HepG2 (cell line): ENCODE data around the gene RACGAP1. TPM values are rescaled to one million over a fixed set of nuclear protein-coding genes. Genes with fewer than 3 reads are reported as not detected.

Experiments used
- ATAC-seq: fragments of 200-7000 bp; cut with Tn5 transposase; 3 replicates; pipeline ENCODE4 v1.9.1; 2020; ENCODE audit warnings: mild to moderate bottlenecking, moderate library complexity
- BruUV-seq: library from RNA; stranded (reverse); fragments of 400-500 nt; replicated peaks from 2 replicates; lab custom pipeline; 2021; lab: Mats Ljungman, UMichigan
- CTCF ChIA-PET: fragments of 300-600 bp; formaldehyde crosslinking; extraction: SDS; loops from one replicate; lab custom pipeline; 2021; ENCODE audit warnings: low total read pairs, inconsistent platforms, low intra/inter-chr PET ratio; lab: Yijun Ruan, JAX
- POLR2A ChIA-PET: fragments of 350-600 bp; sonication (Branson Sonifier 250); formaldehyde crosslinking; loops from one replicate; lab custom pipeline; 2020; ENCODE audit warnings: antibody characterized with exemption, inconsistent platforms; lab: Yijun Ruan, JAX
- DNase-seq: peaks from one replicate; pipeline ENCODE4 v3.0.0-alpha.2; 2015; ENCODE audit warnings: low spot score
- FAIRE-seq: peaks from 3 replicates; lab custom pipeline; 2011; peaks lifted over from hg19 to GRCh38; lab: Jason Lieb, UNC
- H2AFZ ChIP-seq: one replicate; pipeline ENCODE4 v1.6.1; 2011; ENCODE audit warnings: low read length, inconsistent platforms
- H3K27ac ChIP-seq: fragments of 300-600 bp; 3 replicates; pipeline ENCODE4 v1.8.0; 2011; ENCODE audit warnings: mixed run types, mild to moderate bottlenecking, mixed read lengths, low read length, inconsistent platforms; ENCODE audit not compliant: insufficient read depth; ENCODE audit errors: extremely low read length
- H3K27me3 ChIP-seq, 2 experiments: fragments of 200-600 bp in 1 of 2; 2 replicates in 1 of 2; 3 replicates in 1 of 2; pipeline versions ENCODE4 v1.6.0 to v1.8.0; 2011; ENCODE audit warnings: low read length in 2 of 2, mild to moderate bottlenecking in 2 of 2, moderate library complexity in 2 of 2, inconsistent platforms in 1 of 2; ENCODE audit not compliant: insufficient read depth in 2 of 2, control insufficient read depth in 1 of 2
- H3K36me3 ChIP-seq, 2 experiments: fragments of 200-600 bp in 1 of 2; replicated peaks in 1 of 2; 2 replicates in 1 of 2; 3 replicates in 1 of 2; pipeline versions ENCODE4 v1.5.1 to v1.8.0; 2011; ENCODE audit warnings: low read length in 2 of 2, inconsistent platforms in 1 of 2; ENCODE audit not compliant: insufficient read depth in 2 of 2, control insufficient read depth in 1 of 2
- H3K4me1 ChIP-seq: 2 replicates; pipeline ENCODE4 v1.5.1; 2012; ENCODE audit warnings: low read length, inconsistent platforms; ENCODE audit not compliant: insufficient read depth
- H3K4me2 ChIP-seq: 2 replicates; pipeline ENCODE4 v1.6.0; 2011; ENCODE audit warnings: low read depth, low read length, inconsistent platforms
- H3K4me3 ChIP-seq, 3 experiments: fragments of 200-600 bp in 1 of 3; sonication (generic), shearing (Covaris generic) in 1 of 3; replicated peaks in 1 of 3; 2 replicates each; pipeline ENCODE4 v1.5.1; 2011 to 2016; ENCODE audit warnings: low read length in 3 of 3, inconsistent platforms in 2 of 3, low read depth in 2 of 3, mild to moderate bottlenecking in 2 of 3, control low read depth in 1 of 3, mixed read lengths in 1 of 3; ENCODE audit not compliant: insufficient read depth in 1 of 3
- H3K79me2 ChIP-seq: one replicate; pipeline ENCODE4 v1.6.1; 2011; ENCODE audit warnings: low read length, inconsistent platforms; ENCODE audit not compliant: insufficient read depth
- H3K9ac ChIP-seq: 2 replicates; pipeline ENCODE4 v1.6.0; 2011; ENCODE audit warnings: mild to moderate bottlenecking, low read depth, low read length, inconsistent platforms; ENCODE audit not compliant: insufficient read depth
- H3K9me3 ChIP-seq: 2 replicates; pipeline ENCODE4 v1.5.1; 2012; ENCODE audit warnings: mild to moderate bottlenecking, low read length
- H4K20me1 ChIP-seq: 2 replicates; pipeline ENCODE4 v1.6.0; 2011; ENCODE audit warnings: inconsistent platforms, mild to moderate bottlenecking, low read length, moderate library complexity; ENCODE audit not compliant: insufficient read depth
- HIC2 ChIP-seq: sonication (generic); formaldehyde crosslinking; IDR thresholded peaks from 2 replicates; pipeline ENCODE4 v1.9.0; 2022; ENCODE audit warnings: low read depth, missing genetic modification reagents
- HNF4A ChIP-seq: sonication (generic); formaldehyde crosslinking; IDR thresholded peaks from 2 replicates; pipeline ENCODE4 v1.4.0; 2020; ENCODE audit warnings: missing genetic modification reagents
- HNF4G ChIP-seq, 2 experiments: sonication (generic) in 1 of 2; formaldehyde crosslinking in 1 of 2; IDR thresholded peaks; 2 replicates each; pipeline versions ENCODE4 v1.4.0 to v1.6.1; 2011 to 2020; ENCODE audit warnings: borderline replicate concordance in 2 of 2, low read depth in 2 of 2, mild to moderate bottlenecking in 2 of 2, low read length in 1 of 2, missing genetic modification reagents in 1 of 2, moderate library complexity in 1 of 2
- TAF15 ChIP-seq: fragments of 200-400 bp; formaldehyde crosslinking; IDR thresholded peaks from one replicate; pipeline ENCODE4 v1.6.1; 2018; ENCODE audit warnings: mild to moderate bottlenecking, low read depth, low read length; ENCODE audit not compliant: poor library complexity, severe bottlenecking
- ZBTB26 ChIP-seq: IDR thresholded peaks from 2 replicates; pipeline ENCODE4 v1.6.1; 2016; ENCODE audit warnings: missing compliant biosample characterization, missing genetic modification reagents, borderline replicate concordance
- ZBTB46 ChIP-seq: sonication (generic); formaldehyde crosslinking; IDR thresholded peaks from 2 replicates; pipeline ENCODE4 v1.4.0; 2020; ENCODE audit warnings: mild to moderate bottlenecking, missing genetic modification reagents, borderline replicate concordance
- ZNF3 ChIP-seq: IDR thresholded peaks from 2 replicates; pipeline ENCODE4 v1.7.0; 2017; ENCODE audit warnings: inconsistent platforms
- WGBS: methylation state at CpG from one replicate; pipeline ENCODE4 v1.1.6; 2017; ENCODE audit warnings: low lambda C conversion rate; 5-methylcytosine and 5-hydroxymethylcytosine counted together
- in situ Hi-C: cut with HindIII; loops from 2 replicates; pipeline ENCODE4 v1.10.0; 2017; ENCODE audit warnings: low pct_unique_long_range_greater_than_20kb; ENCODE audit not compliant: extremely low pct_ligation_motif_present
- intact Hi-C: fragments of 100-400 bp; cut with micrococcal nuclease; formaldehyde crosslinking; loops from one replicate; pipeline ENCODE4 v1.10.0; 2022; ENCODE audit not compliant: unreplicated experiment
- polyA plus RNA-seq, 8 experiments: library from polyadenylated mRNA; depleted of rRNA in 3 of 8; stranded (reverse) in 7 of 8; unstranded in 1 of 8; fragments of >200 nt; fragmentation: Illumina TruSeq in 4 of 8; extraction: Trizol in 4 of 8; gene quantifications; 2 replicates each; pipeline versions ENCODE4 v1.2.1 to v1.2.3, GENCODE V29; 2011 to 2016; ENCODE audit warnings: low read depth in 4 of 8, missing spikeins in 1 of 8, mixed read lengths in 1 of 8; ENCODE audit not compliant: insufficient read depth in 1 of 8
- total RNA-seq, 5 experiments: library from RNA; depleted of rRNA; stranded (reverse); fragments of >200 nt; fragmentation: Illumina TruSeq; extraction: Trizol; gene quantifications; 2 replicates each; pipeline ENCODE4 v1.2.3, GENCODE V29; 2016; ENCODE audit warnings: low read depth in 1 of 5

The RACGAP1 gene
- total and polyA plus RNA-seq, 2 of the 13 experiments (the other 11 are each of a cell fraction or from before 2014, with no cell fraction given), result 16.7 to 57.9 TPM

GRCh38 chr12:49944046-49944445 lies 81.2 kb downstream of the RACGAP1 start:
- Histone ChIP-seq H3K27me3 (peaks cover 4 to 9% of the 10 kb centered on the region in 2 experiments; a peak in 3 of 5 replicates), H3K4me2 (no peak overlapping the region), H3K9ac (no peak overlapping the region), H3K9me3 (no peaks in the 10 kb centered on the region), H3K4me1 (peaks cover 29% of the 10 kb centered on the region), H3K36me3 (no peaks in the 10 kb centered on the region), H2AFZ (no peak overlapping the region), H3K27ac (no peak overlapping the region), H3K79me2 (no peaks in the 10 kb centered on the region), H3K4me3 (no peak overlapping the region), H4K20me1 (no peaks in the 10 kb centered on the region)
- in situ Hi-C loops, result loop anchor here (5.0 kb wide), 1 partner anchor 77 kb away; no protein-coding TSS in a partner anchor
- 0% methylated on average over 2 of the region's 5 CpGs for WGBS
- ChIA-PET POLR2A (no interaction called here), CTCF (no interaction called here)
- BruUV-seq, result no TSS peak
- ATAC-seq (peak; percentile 63), FAIRE-seq (no peak), DNase-seq (no peak)
- intact Hi-C loops, result loop anchor here (10.0 kb wide), 1 partner anchor 79 kb away; no protein-coding TSS in a partner anchor
- 0 out of 2 replicates have a peak, but pooled peaks have one; percentile 55 for TF ChIP-seq HIC2 (CRISPR knock-in tag)
- no peak for TF ChIP-seq TAF15
- no peak for TF ChIP-seq ZBTB46
- peak; percentile 90 for TF ChIP-seq ZBTB26 (CRISPR knock-in tag)
- peak; percentile 94 for TF ChIP-seq ZNF3 (CRISPR knock-in tag)
- TF ChIP-seq HNF4G (IDR thresholded peaks at IDR 0.05; ENCODE audit: borderline replicate concordance, low read depth, low read length), result peak; percentile 47; the same call in 1 of the 2 replicates
- TF ChIP-seq HNF4G (CRISPR knock-in tag; IDR thresholded peaks at IDR 0.05; ENCODE audit: borderline replicate concordance, low read depth), result no peak
- peak; percentile 60 for TF ChIP-seq HNF4A (CRISPR knock-in tag)
